Choroid plexus epithelial cell (primary cell): ENCODE results near the gene NAV3.

Experiments used
- DNase-seq: peaks from one replicate; pipeline ENCODE4 v3.0.0-alpha.2; 2010; ENCODE audit warnings: low read depth
- H3K4me3 ChIP-seq: 2 replicates; pipeline ENCODE4 v1.5.1; 2011; ENCODE audit warnings: low read depth, mild to moderate bottlenecking, control low read depth, low read length, moderate library complexity
- TF ChIP-seq, protein P1 (sequence below): conservative IDR thresholded peaks from 2 replicates; pipeline ENCODE4 v1.5.1; 2011; ENCODE audit warnings: low read depth, mild to moderate bottlenecking, control low read depth, inconsistent platforms, low read length, moderate library complexity

Gene NAV3

DNA sequence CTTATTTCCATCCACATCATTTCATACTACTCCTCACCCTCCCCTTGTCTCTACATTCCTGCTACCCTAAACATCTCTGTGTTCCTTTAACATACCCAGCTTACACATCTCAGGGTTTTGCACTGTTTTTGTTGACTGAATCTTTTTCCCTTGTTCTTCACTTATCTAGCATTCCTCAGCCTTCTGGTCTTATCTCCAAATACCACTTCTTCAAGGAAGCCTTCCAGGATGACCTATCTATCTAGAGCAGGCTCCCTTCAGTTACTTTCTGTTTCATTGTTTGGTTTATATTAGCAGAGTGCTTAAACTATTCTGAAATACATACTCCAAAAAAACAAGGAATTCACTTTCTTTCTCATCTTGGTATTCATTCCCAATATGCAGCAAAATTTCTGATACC is 353.1 kb downstream of the NAV3 start:
- peak; percentile 44 for DNase-seq
- TF ChIP-seq, protein P1, sequence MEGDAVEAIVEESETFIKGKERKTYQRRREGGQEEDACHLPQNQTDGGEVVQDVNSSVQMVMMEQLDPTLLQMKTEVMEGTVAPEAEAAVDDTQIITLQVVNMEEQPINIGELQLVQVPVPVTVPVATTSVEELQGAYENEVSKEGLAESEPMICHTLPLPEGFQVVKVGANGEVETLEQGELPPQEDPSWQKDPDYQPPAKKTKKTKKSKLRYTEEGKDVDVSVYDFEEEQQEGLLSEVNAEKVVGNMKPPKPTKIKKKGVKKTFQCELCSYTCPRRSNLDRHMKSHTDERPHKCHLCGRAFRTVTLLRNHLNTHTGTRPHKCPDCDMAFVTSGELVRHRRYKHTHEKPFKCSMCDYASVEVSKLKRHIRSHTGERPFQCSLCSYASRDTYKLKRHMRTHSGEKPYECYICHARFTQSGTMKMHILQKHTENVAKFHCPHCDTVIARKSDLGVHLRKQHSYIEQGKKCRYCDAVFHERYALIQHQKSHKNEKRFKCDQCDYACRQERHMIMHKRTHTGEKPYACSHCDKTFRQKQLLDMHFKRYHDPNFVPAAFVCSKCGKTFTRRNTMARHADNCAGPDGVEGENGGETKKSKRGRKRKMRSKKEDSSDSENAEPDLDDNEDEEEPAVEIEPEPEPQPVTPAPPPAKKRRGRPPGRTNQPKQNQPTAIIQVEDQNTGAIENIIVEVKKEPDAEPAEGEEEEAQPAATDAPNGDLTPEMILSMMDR: no peak
- H3K4me3 ChIP-seq: no peak overlapping the region

DNA sequence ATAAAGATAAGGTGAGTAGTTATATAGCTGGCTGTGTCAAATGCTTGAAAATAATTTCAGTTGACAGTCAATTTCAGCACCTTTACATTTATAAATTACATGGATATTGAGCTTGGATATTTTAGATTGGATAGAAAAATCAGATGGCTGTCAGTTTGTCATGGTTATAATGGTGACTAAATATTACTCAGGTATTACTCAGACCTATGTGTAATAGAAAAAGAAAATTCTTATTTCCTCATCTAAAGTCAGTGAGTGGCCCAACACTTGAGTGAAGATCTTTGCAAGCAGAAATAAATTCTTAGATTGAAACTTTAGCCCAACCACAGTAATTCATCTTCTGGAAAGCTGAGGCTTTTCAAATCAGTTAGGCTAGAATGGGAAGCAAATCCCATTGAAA is 354.4 kb downstream of the NAV3 start:
- DNase-seq: no peak
- H3K4me3 ChIP-seq: no peak overlapping the region
- TF ChIP-seq, protein P1: no peak

- H3K4me3 ChIP-seq: no peak overlapping the region
- TF ChIP-seq, protein P1: no peak
- DNase-seq: no peak
Measured at GRCh38 chr12:78185651-78186050, 355.0 kb downstream of the NAV3 start.

DNA sequence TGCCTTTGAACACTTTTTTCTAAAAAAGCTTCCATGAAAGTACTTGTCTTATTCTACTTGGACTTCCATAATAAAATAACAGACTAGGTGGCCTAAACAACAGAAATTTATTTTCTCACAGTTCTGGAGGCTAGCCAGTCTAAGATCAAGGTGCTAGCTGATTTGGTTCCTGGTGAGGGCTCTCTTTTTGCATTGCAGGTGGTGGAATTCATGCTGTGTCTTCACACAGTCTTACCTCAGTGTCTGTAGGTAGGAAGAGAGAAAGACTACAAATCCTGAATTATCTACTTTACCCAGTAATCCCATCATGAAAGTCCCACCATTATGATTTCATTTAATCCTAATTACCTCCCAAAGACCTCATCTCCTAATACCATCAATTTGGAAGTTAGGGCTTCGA is 356.0 kb downstream of the NAV3 start:
- no peak for DNase-seq
- H3K4me3 ChIP-seq: no peak overlapping the region
- TF ChIP-seq, protein P1: no peak

GRCh38 chr12:78187741-78188140 is 357.0 kb downstream of the NAV3 start:
- TF ChIP-seq, protein P1: no peak
- H3K4me3 ChIP-seq: no peak overlapping the region
- DNase-seq: no peak

DNA sequence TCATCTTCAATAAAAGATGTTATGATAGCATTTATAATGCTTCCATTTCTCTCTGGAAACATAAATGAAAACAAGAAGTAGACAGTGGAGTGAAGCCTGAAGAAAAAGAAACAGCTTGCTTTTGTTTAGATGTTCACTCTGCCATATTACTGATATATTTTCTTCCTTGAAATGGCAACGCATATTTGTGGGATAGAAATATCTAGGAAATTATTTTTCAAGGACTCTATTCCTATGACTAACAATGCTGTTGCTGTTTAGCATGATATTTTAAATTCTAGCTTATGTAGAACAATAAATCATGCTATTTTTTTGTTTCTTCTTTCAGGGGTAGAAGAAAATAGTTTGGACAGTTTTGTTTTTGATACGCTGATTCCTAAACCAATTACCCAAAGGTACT is 359.0 kb downstream of the NAV3 start:
- TF ChIP-seq, protein P1: no peak
- no peak overlapping the region for H3K4me3 ChIP-seq
- DNase-seq: no peak

DNA sequence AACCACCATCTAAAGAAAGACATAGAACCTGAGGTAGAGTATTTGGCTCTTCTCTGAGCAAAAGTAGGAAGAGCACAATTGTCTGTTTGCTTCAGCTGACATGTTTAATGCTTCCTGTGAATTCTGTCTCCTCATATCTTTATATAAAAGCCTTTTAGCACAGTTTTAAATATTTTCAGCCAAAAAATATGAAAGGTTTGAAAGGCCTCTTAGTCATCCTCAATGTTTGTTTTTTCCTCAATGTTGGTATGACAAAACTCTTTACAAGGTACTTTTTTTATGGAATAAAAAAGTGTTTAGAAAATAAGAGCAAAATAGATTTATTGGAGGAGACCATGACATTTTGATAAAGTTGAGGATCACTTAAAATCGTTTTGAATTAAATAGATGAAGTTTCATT is 360.9 kb downstream of the NAV3 start:
- TF ChIP-seq, protein P1: no peak
- no peak overlapping the region for H3K4me3 ChIP-seq
- DNase-seq: peak; percentile 65
